Right hindlimb (tissue), 1 donor: ENCODE data around the gene ZCWPW2.

Experiments
- DNase-seq: peaks from one replicate; pipeline ENCODE4 v3.0.0-alpha.2; 2018

Gene ZCWPW2

GRCh38 chr3:28348629-28349468 is at the start of gene ZCWPW2, which contains the start of gene AZI2:
ZCWPW2 (plus strand) TSS chr3:28348721; CDS start chr3:28413069, 64,348 bp downstream.
AZI2 (minus strand) TSS chr3:28348824; CDS start chr3:28340617, 8,207 bp downstream.
- peak; percentile 97 for DNase-seq

GRCh38 chr3:28299705-28300104 is 48.8 kb upstream of the ZCWPW2 start:
- DNase-seq: no peak

GRCh38 chr3:28300345-28300962 is 48.1 kb upstream of the ZCWPW2 start:
- DNase-seq: no peak

GRCh38 chr3:28301688-28302087 is 46.8 kb upstream of the ZCWPW2 start:
- no peak for DNase-seq

GRCh38 chr3:28308196-28308595 is 40.3 kb upstream of the ZCWPW2 start:
- no peak for DNase-seq

GRCh38 chr3:28315711-28316110 is 32.8 kb upstream of the ZCWPW2 start:
- DNase-seq: no peak

- no peak for DNase-seq
Measured at GRCh38 chr3:28316226-28316625, 32.3 kb upstream of the ZCWPW2 start.

GRCh38 chr3:28317438-28318022 is 31.0 kb upstream of the ZCWPW2 start:
- DNase-seq: no peak

GRCh38 chr3:28320981-28321380 is 27.5 kb upstream of the ZCWPW2 start:
- no peak for DNase-seq

GRCh38 chr3:28322464-28322863 is 26.1 kb upstream of the ZCWPW2 start:
- DNase-seq: no peak

GRCh38 chr3:28326458-28326926 is 22.0 kb upstream of the ZCWPW2 start:
- DNase-seq: no peak

GRCh38 chr3:28328188-28329151 is 20.1 kb upstream of the ZCWPW2 start:
- no peak for DNase-seq

- DNase-seq: no peak
Measured at GRCh38 chr3:28334552-28334951, 14.0 kb upstream of the ZCWPW2 start.

GRCh38 chr3:28335246-28335645 is 13.3 kb upstream of the ZCWPW2 start:
- no peak for DNase-seq

GRCh38 chr3:28337230-28337629 is 11.3 kb upstream of the ZCWPW2 start:
- DNase-seq: no peak

- no peak for DNase-seq
Measured at GRCh38 chr3:28343144-28343543, 5.4 kb upstream of the ZCWPW2 start.

- DNase-seq: no peak
Measured at GRCh38 chr3:28345690-28346089, 2.8 kb upstream of the ZCWPW2 start.

- DNase-seq: no peak
Measured at GRCh38 chr3:28347374-28348264, 902 bp upstream of the ZCWPW2 start.

GRCh38 chr3:28348265-28348628 is 274 bp upstream of the ZCWPW2 start:
- DNase-seq: no peak

GRCh38 chr3:28349469-28350000 is 1.0 kb downstream of the ZCWPW2 start:
- DNase-seq: no peak

GRCh38 chr3:28376424-28376823 is 27.9 kb downstream of the ZCWPW2 start:
- DNase-seq: no peak
